HepG2 (cell line): ENCODE results near the gene MIX23. TPM values are rescaled to one million over a fixed set of nuclear protein-coding genes. Genes with fewer than 3 reads are reported as not detected.
A peak's percentile ranks its signal among the peaks of the same experiment; 100 is the strongest.

Experiments
- BRCA1 ChIP-seq: sonication (generic); formaldehyde crosslinking; IDR thresholded peaks from 2 replicates; pipeline ENCODE4 v1.4.0; 2020; ENCODE audit warnings: missing genetic modification reagents
- HIVEP1 ChIP-seq: sonication (generic); formaldehyde crosslinking; IDR thresholded peaks from 2 replicates; pipeline ENCODE4 v1.4.0; 2020; ENCODE audit warnings: mild to moderate bottlenecking, missing genetic modification reagents
- KAT2B ChIP-seq: fragments of 150-350 bp; IDR thresholded peaks from 2 replicates; pipeline ENCODE4 v1.6.1; 2014; ENCODE audit warnings: low read depth, low read length, borderline replicate concordance
- NRL ChIP-seq: sonication (generic); formaldehyde crosslinking; IDR thresholded peaks from 2 replicates; pipeline ENCODE4 v1.5.0; 2020; ENCODE audit warnings: missing genetic modification reagents, mild to moderate bottlenecking, moderate library complexity, borderline replicate concordance
- PHF8 ChIP-seq: sonication (generic); formaldehyde crosslinking; IDR thresholded peaks from 2 replicates; pipeline ENCODE4 v1.5.0; 2020; ENCODE audit warnings: missing genetic modification reagents
- SAFB2 ChIP-seq: sonication (generic); formaldehyde crosslinking; IDR thresholded peaks from 2 replicates; pipeline ENCODE4 v1.5.1; 2020; ENCODE audit warnings: missing genetic modification reagents, low read depth, mild to moderate bottlenecking, borderline replicate concordance
- SCMH1 ChIP-seq: sonication (generic); formaldehyde crosslinking; IDR thresholded peaks from 2 replicates; pipeline ENCODE4 v1.9.0; 2021; ENCODE audit warnings: missing genetic modification reagents, mild to moderate bottlenecking, borderline replicate concordance
- STAT5B ChIP-seq: sonication (generic); formaldehyde crosslinking; IDR thresholded peaks from 2 replicates; pipeline ENCODE4 v1.4.0; 2020; ENCODE audit warnings: missing genetic modification reagents
- TOE1 ChIP-seq: sonication (generic); formaldehyde crosslinking; IDR thresholded peaks from 2 replicates; pipeline ENCODE4 v1.4.0; 2020; ENCODE audit warnings: mild to moderate bottlenecking, missing genetic modification reagents
- ZNF570 ChIP-seq: sonication (generic); formaldehyde crosslinking; IDR thresholded peaks from 2 replicates; pipeline ENCODE4 v1.4.0; 2020; ENCODE audit warnings: mild to moderate bottlenecking, missing genetic modification reagents, borderline replicate concordance
- polyA plus RNA-seq, 8 experiments: library from polyadenylated mRNA; depleted of rRNA in 3 of 8; stranded (reverse) in 7 of 8; unstranded in 1 of 8; fragments of >200 nt; fragmentation: Illumina TruSeq in 4 of 8; extraction: Trizol in 4 of 8; gene quantifications; 2 replicates each; pipeline versions ENCODE4 v1.2.1 to v1.2.3, GENCODE V29; 2011 to 2016; ENCODE audit warnings: low read depth in 4 of 8, missing spikeins in 1 of 8, mixed read lengths in 1 of 8; ENCODE audit not compliant: insufficient read depth in 1 of 8
- total RNA-seq, 5 experiments: library from RNA; depleted of rRNA; stranded (reverse); fragments of >200 nt; fragmentation: Illumina TruSeq; extraction: Trizol; gene quantifications; 2 replicates each; pipeline ENCODE4 v1.2.3, GENCODE V29; 2016; ENCODE audit warnings: low read depth in 1 of 5
- TF ChIP-seq, protein P1 (sequence below): sonication (generic); formaldehyde crosslinking; IDR thresholded peaks from 2 replicates; pipeline ENCODE4; 2020; ENCODE audit warnings: missing genetic modification reagents, mild to moderate bottlenecking, borderline replicate concordance
- TF ChIP-seq, protein P2 (sequence below): sonication (generic); formaldehyde crosslinking; IDR thresholded peaks from 2 replicates; pipeline ENCODE4 v1.4.0; 2020; ENCODE audit warnings: missing genetic modification reagents
- TF ChIP-seq, protein P3 (sequence below): sonication (generic); formaldehyde crosslinking; IDR thresholded peaks from 2 replicates; pipeline ENCODE4 v1.5.1; 2020; ENCODE audit warnings: missing genetic modification reagents, mild to moderate bottlenecking, borderline replicate concordance
- TF ChIP-seq, protein P4 (sequence below): IDR thresholded peaks from 2 replicates; pipeline ENCODE4 v1.6.1; 2016; ENCODE audit warnings: missing compliant biosample characterization, missing genetic modification reagents, borderline replicate concordance
- TF ChIP-seq, protein P5 (sequence below): sonication (generic); formaldehyde crosslinking; IDR thresholded peaks from 2 replicates; pipeline ENCODE4 v1.5.1; 2020; ENCODE audit warnings: mild to moderate bottlenecking, moderate library complexity, missing genetic modification reagents

Gene MIX23
- total and polyA plus RNA-seq, 2 of the 13 experiments (the other 11 are each of a cell fraction or from before 2014, with no cell fraction given) = 20.0 to 152 TPM

DNA sequence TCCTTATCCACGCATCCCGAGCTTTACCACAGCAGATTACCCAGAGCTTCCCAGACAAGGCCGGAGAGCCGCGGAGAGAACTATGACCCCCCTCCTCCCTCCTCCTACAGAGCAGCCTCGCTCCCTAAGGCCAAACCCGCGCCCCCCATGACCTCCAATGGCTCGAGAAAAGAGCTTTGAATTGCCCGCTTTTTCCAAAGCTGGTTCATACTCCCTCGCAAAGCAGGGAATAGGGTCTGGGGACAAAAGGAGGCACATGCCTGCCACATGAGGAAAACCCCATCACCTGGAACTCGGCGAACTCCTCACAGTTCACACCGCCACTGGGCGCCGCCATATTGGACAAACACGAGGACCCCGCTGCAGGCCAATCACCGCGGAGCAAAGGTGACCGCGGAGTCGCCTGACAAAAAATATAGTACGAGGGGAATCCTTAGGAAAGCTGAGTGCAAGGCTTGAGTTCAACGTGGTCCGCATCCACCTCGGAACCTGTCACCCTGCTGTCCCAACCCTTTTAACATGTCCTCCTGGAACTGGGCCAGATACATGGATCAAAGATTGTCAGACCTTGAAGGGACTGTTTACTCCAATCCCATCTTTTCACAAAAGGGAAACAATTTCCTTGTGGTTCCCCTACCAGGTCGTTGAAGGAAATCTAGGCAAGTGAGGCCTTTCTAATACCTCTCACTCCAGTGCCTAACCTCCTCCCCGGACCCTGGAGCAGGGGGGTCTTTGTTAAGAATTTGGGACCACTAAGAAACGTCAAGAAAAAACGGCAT lies at the start of gene MIX23 (continued):
- TF ChIP-seq, protein P1, sequence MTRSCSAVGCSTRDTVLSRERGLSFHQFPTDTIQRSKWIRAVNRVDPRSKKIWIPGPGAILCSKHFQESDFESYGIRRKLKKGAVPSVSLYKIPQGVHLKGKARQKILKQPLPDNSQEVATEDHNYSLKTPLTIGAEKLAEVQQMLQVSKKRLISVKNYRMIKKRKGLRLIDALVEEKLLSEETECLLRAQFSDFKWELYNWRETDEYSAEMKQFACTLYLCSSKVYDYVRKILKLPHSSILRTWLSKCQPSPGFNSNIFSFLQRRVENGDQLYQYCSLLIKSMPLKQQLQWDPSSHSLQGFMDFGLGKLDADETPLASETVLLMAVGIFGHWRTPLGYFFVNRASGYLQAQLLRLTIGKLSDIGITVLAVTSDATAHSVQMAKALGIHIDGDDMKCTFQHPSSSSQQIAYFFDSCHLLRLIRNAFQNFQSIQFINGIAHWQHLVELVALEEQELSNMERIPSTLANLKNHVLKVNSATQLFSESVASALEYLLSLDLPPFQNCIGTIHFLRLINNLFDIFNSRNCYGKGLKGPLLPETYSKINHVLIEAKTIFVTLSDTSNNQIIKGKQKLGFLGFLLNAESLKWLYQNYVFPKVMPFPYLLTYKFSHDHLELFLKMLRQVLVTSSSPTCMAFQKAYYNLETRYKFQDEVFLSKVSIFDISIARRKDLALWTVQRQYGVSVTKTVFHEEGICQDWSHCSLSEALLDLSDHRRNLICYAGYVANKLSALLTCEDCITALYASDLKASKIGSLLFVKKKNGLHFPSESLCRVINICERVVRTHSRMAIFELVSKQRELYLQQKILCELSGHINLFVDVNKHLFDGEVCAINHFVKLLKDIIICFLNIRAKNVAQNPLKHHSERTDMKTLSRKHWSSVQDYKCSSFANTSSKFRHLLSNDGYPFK = peak; percentile 97
- no peak for TF ChIP-seq BRCA1
- no peak for TF ChIP-seq TOE1 (CRISPR knock-in tag)
- TF ChIP-seq, protein P2, sequence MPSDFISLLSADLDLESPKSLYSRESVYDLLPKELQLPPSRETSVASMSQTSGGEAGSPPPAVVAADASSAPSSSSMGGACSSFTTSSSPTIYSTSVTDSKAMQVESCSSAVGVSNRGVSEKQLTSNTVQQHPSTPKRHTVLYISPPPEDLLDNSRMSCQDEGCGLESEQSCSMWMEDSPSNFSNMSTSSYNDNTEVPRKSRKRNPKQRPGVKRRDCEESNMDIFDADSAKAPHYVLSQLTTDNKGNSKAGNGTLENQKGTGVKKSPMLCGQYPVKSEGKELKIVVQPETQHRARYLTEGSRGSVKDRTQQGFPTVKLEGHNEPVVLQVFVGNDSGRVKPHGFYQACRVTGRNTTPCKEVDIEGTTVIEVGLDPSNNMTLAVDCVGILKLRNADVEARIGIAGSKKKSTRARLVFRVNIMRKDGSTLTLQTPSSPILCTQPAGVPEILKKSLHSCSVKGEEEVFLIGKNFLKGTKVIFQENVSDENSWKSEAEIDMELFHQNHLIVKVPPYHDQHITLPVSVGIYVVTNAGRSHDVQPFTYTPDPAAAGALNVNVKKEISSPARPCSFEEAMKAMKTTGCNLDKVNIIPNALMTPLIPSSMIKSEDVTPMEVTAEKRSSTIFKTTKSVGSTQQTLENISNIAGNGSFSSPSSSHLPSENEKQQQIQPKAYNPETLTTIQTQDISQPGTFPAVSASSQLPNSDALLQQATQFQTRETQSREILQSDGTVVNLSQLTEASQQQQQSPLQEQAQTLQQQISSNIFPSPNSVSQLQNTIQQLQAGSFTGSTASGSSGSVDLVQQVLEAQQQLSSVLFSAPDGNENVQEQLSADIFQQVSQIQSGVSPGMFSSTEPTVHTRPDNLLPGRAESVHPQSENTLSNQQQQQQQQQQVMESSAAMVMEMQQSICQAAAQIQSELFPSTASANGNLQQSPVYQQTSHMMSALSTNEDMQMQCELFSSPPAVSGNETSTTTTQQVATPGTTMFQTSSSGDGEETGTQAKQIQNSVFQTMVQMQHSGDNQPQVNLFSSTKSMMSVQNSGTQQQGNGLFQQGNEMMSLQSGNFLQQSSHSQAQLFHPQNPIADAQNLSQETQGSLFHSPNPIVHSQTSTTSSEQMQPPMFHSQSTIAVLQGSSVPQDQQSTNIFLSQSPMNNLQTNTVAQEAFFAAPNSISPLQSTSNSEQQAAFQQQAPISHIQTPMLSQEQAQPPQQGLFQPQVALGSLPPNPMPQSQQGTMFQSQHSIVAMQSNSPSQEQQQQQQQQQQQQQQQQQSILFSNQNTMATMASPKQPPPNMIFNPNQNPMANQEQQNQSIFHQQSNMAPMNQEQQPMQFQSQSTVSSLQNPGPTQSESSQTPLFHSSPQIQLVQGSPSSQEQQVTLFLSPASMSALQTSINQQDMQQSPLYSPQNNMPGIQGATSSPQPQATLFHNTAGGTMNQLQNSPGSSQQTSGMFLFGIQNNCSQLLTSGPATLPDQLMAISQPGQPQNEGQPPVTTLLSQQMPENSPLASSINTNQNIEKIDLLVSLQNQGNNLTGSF (CRISPR knock-in tag) = no peak
- no peak for TF ChIP-seq SCMH1 (CRISPR knock-in tag)
- peak; percentile 69; the same call in 1 of the 2 replicates for TF ChIP-seq NRL (CRISPR knock-in tag)
- peak; percentile 75 for TF ChIP-seq HIVEP1
- no peak for TF ChIP-seq SAFB2 (CRISPR knock-in tag)
- TF ChIP-seq ZNF570 (CRISPR knock-in tag) = no peak
- TF ChIP-seq, protein P3, sequence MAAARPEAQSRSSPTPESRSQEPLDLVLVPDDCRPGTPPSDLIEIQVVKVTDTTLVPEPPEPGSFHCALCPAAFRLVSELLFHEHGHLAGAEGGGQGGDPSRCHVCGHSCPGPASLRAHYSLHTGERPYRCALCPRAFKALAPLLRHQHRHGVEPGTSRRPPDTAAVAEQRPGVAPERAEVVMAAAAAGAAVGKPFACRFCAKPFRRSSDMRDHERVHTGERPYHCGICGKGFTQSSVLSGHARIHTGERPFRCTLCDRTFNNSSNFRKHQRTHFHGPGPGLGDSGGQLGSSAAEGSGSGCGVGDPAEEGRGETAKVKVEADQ (CRISPR knock-in tag) = no peak
- TF ChIP-seq, protein P4, sequence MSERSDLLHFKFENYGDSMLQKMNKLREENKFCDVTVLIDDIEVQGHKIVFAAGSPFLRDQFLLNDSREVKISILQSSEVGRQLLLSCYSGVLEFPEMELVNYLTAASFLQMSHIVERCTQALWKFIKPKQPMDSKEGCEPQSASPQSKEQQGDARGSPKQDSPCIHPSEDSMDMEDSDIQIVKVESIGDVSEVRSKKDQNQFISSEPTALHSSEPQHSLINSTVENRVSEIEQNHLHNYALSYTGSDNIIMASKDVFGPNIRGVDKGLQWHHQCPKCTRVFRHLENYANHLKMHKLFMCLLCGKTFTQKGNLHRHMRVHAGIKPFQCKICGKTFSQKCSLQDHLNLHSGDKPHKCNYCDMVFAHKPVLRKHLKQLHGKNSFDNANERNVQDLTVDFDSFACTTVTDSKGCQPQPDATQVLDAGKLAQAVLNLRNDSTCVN = no peak; the same call in 1 of the 2 replicates
- TF ChIP-seq KAT2B = no peak
- TF ChIP-seq STAT5B = no peak
- TF ChIP-seq, protein P5, sequence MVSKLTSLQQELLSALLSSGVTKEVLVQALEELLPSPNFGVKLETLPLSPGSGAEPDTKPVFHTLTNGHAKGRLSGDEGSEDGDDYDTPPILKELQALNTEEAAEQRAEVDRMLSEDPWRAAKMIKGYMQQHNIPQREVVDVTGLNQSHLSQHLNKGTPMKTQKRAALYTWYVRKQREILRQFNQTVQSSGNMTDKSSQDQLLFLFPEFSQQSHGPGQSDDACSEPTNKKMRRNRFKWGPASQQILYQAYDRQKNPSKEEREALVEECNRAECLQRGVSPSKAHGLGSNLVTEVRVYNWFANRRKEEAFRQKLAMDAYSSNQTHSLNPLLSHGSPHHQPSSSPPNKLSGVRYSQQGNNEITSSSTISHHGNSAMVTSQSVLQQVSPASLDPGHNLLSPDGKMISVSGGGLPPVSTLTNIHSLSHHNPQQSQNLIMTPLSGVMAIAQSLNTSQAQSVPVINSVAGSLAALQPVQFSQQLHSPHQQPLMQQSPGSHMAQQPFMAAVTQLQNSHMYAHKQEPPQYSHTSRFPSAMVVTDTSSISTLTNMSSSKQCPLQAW (CRISPR knock-in tag) = peak; percentile 93
- TF ChIP-seq PHF8 (CRISPR knock-in tag) = peak; percentile 90
